GM12891 (cell line): ENCODE measurements around the gene MAGEA3. TPM values are rescaled to one million over a fixed set of nuclear protein-coding genes. Genes with fewer than 3 reads are reported as not detected.
"Not testable (repeated sequence)": the region's sequence is repeated elsewhere in the genome, so short reads cannot be mapped to it uniquely, and the experiment has no call there.

Source experiments
- DNase-seq: peaks from one replicate; pipeline ENCODE4 v3.0.0; 2011; ENCODE audit warnings: low spot score; ENCODE audit not compliant: insufficient read length
- FAIRE-seq: peaks from 2 replicates; lab custom pipeline; 2011; peaks lifted over from hg19 to GRCh38; lab: Jason Lieb, UNC
- PAX5 ChIP-seq: IDR thresholded peaks from 2 replicates; pipeline ENCODE4 v1.6.1; 2011; ENCODE audit warnings: low read length, moderate library complexity, mild to moderate bottlenecking; ENCODE audit not compliant: insufficient read depth, severe bottlenecking
- POLR2A ChIP-seq: IDR thresholded peaks from 2 replicates; pipeline ENCODE4 v1.6.1; 2011; ENCODE audit warnings: low read depth, low read length, control low read depth
- POLR2AphosphoS5 ChIP-seq: IDR thresholded peaks from 2 replicates; pipeline ENCODE4 v1.6.1; 2011; ENCODE audit warnings: low read depth, low read length, control low read depth
- POU2F2 ChIP-seq: IDR thresholded peaks from 2 replicates; pipeline ENCODE4 v1.6.1; 2011; ENCODE audit warnings: low read depth, mild to moderate bottlenecking, control low read depth, low read length, moderate library complexity
- SPI1 ChIP-seq: IDR thresholded peaks from 2 replicates; pipeline ENCODE4 v1.6.1; 2011; ENCODE audit warnings: low read depth, low read length, control low read depth
- TAF1 ChIP-seq: IDR thresholded peaks from 2 replicates; pipeline ENCODE4 v1.6.1; 2011; ENCODE audit warnings: low read depth, low read length, control low read depth
- polyA plus RNA-seq: library from polyadenylated mRNA; unstranded; fragments of >200 nt; gene quantifications from one replicate; pipeline ENCODE4 v1.2.1, GENCODE V29; 2012; ENCODE audit warnings: low read depth, missing spikeins, inconsistent platforms; ENCODE audit not compliant: missing spikeins

MAGEA3 gene
- polyA plus RNA-seq = not detected

GRCh38 chrX:152697952-152698931 lies at the start of gene MAGEA3:
MAGEA3 (plus strand) TSS chrX:152698794; CDS start chrX:152700833, 2,039 bp downstream.
- not testable (repeated sequence) for FAIRE-seq, DNase-seq

- FAIRE-seq = no peak
- TF ChIP-seq PAX5 (no peak), POU2F2 (no peak), SPI1 (no peak), POLR2A (no peak)
Measured at GRCh38 chrX:152652060-152652459, 46.5 kb upstream of the MAGEA3 start.

GRCh38 chrX:152652467-152652866 lies 46.1 kb upstream of the MAGEA3 start:
- TF ChIP-seq POLR2AphosphoS5 (no peak), SPI1 (no peak), TAF1 (no peak), PAX5 (no peak), POLR2A (no peak), POU2F2 (no peak)
- DNase-seq (no peak), FAIRE-seq (no peak)

More at GRCh38 chrX:152652060-152652459, 46.5 kb upstream of the MAGEA3 start:
- no peak for DNase-seq

GRCh38 chrX:152656087-152656486 lies 42.5 kb upstream of the MAGEA3 start:
- FAIRE-seq (no peak), DNase-seq (no peak)
- TF ChIP-seq TAF1 (no peak), POU2F2 (no peak), SPI1 (no peak), PAX5 (no peak), POLR2AphosphoS5 (no peak), POLR2A (no peak)

- FAIRE-seq = no peak
Measured at GRCh38 chrX:152656890-152657289, 41.7 kb upstream of the MAGEA3 start.

GRCh38 chrX:152658302-152658701 lies 40.3 kb upstream of the MAGEA3 start:
- no peak for TF ChIP-seq TAF1
- TF ChIP-seq SPI1 = no peak
- TF ChIP-seq PAX5 = no peak
- TF ChIP-seq POLR2A = no peak
- TF ChIP-seq POU2F2 = no peak
- TF ChIP-seq POLR2AphosphoS5 = no peak
- DNase-seq (no peak), FAIRE-seq (no peak)

More at GRCh38 chrX:152656890-152657289, 41.7 kb upstream of the MAGEA3 start:
- DNase-seq = no peak
- TF ChIP-seq POLR2AphosphoS5 = no peak
- no peak for TF ChIP-seq POU2F2
- TF ChIP-seq SPI1 = no peak
- TF ChIP-seq TAF1 = no peak
- TF ChIP-seq PAX5 = no peak
- no peak for TF ChIP-seq POLR2A

GRCh38 chrX:152663086-152663485 lies 35.5 kb upstream of the MAGEA3 start:
- no peak for TF ChIP-seq POLR2A
- TF ChIP-seq SPI1 = no peak
- no peak for TF ChIP-seq POU2F2
- no peak for TF ChIP-seq PAX5
- no peak for TF ChIP-seq POLR2AphosphoS5
- TF ChIP-seq TAF1 = no peak
- no peak for DNase-seq
- FAIRE-seq = no peak

- no peak for DNase-seq
- TF ChIP-seq SPI1 (no peak), PAX5 (no peak), POLR2AphosphoS5 (no peak), TAF1 (no peak), POLR2A (no peak)
- FAIRE-seq = no peak
Measured at GRCh38 chrX:152674135-152674534, 24.5 kb upstream of the MAGEA3 start.

GRCh38 chrX:152674652-152675051 lies 23.9 kb upstream of the MAGEA3 start:
- not testable (repeated sequence) for DNase-seq, FAIRE-seq

GRCh38 chrX:152681012-152681411 lies 17.6 kb upstream of the MAGEA3 start:
- peak; percentile 99 for FAIRE-seq
- not testable (repeated sequence) for DNase-seq

- not testable (repeated sequence) for DNase-seq, FAIRE-seq
Measured at GRCh38 chrX:152700390-152700789, 1.8 kb downstream of the MAGEA3 start.

GRCh38 chrX:152706500-152706899 lies 7.9 kb downstream of the MAGEA3 start:
- not testable (repeated sequence) for FAIRE-seq, DNase-seq

GRCh38 chrX:152709173-152709572 lies 10.6 kb downstream of the MAGEA3 start, which contains the start of gene CSAG2:
CSAG2 (minus strand) TSS chrX:152709273; CDS start chrX:152709112, 161 bp downstream.
- FAIRE-seq, DNase-seq: not testable (repeated sequence)

GRCh38 chrX:152713195-152713594 lies 14.6 kb downstream of the MAGEA3 start:
- not testable (repeated sequence) for DNase-seq
- FAIRE-seq = peak; percentile 93

GRCh38 chrX:152713815-152714787 lies 15.5 kb downstream of the MAGEA3 start, which contains the start of gene MAGEA2B:
MAGEA2B (plus strand) TSS chrX:152714628; CDS start chrX:152717107, 2,479 bp downstream.
- not testable (repeated sequence) for DNase-seq
- peak; percentile 13 for FAIRE-seq
